Endothelial cell of umbilical vein (primary cell): Measurements from ENCODE around the gene NXPH4. TPM values are rescaled to one million over a fixed set of nuclear protein-coding genes. Genes with fewer than 3 reads are reported as not detected.

Experiments
- BruUV-seq: library from RNA; stranded (reverse); fragments of 400-500 nt; replicated peaks from 2 replicates; lab custom pipeline; 2021; lab: Mats Ljungman, UMichigan
- CTCF ChIA-PET: fragments of 300-600, 350-600 bp; sonication (Branson Sonifier 250); formaldehyde crosslinking; loops from one replicate; lab custom pipeline; 2021; ENCODE audit warnings: antibody characterized with exemption, inconsistent platforms; lab: Charles Lee
- POLR2A ChIA-PET: fragments of 300-600, 350-600 bp; sonication (Branson Sonifier 250); formaldehyde crosslinking; loops from one replicate; lab custom pipeline; 2021; ENCODE audit warnings: antibody characterized with exemption, inconsistent platforms; lab: Charles Lee
- DNase-seq: peaks from one replicate; pipeline ENCODE4 v3.0.0-alpha.2; 2011; ENCODE audit warnings: low read depth, low spot score
- FAIRE-seq: peaks from 2 replicates; lab custom pipeline; 2011; peaks lifted over from hg19 to GRCh38; lab: Jason Lieb, UNC
- H2AFZ ChIP-seq: 2 replicates; pipeline ENCODE4 v1.6.0; 2012; ENCODE audit warnings: low read depth, low read length, control low read depth, inconsistent platforms
- H3K27ac ChIP-seq: 2 replicates; pipeline ENCODE4 v1.5.1; 2011; ENCODE audit warnings: low read depth, mild to moderate bottlenecking, control low read depth, low read length, moderate library complexity; ENCODE audit not compliant: insufficient read depth
- H3K27me3 ChIP-seq, 2 experiments: 2 replicates each; pipeline versions ENCODE4 v1.6.0 to v1.6.1; 2011; ENCODE audit warnings: low read length in 2 of 2, mixed read lengths in 1 of 2; ENCODE audit not compliant: control insufficient read depth in 2 of 2, insufficient read depth in 2 of 2
- H3K36me3 ChIP-seq, 2 experiments: 2 replicates in 1 of 2; 3 replicates in 1 of 2; pipeline ENCODE4 v1.5.1; 2011; ENCODE audit warnings: low read length in 2 of 2, mild to moderate bottlenecking in 1 of 2, moderate library complexity in 1 of 2; ENCODE audit not compliant: control insufficient read depth in 2 of 2, insufficient read depth in 2 of 2; ENCODE audit errors: extremely low read depth in 1 of 2
- H3K4me1 ChIP-seq: 3 replicates; pipeline ENCODE4 v1.5.1; 2011; ENCODE audit warnings: mild to moderate bottlenecking, low read length; ENCODE audit not compliant: control insufficient read depth, insufficient read depth; ENCODE audit errors: extremely low read depth
- H3K4me2 ChIP-seq: 2 replicates; pipeline ENCODE4 v1.6.1; 2011; ENCODE audit warnings: low read length, control low read depth, mixed read lengths; ENCODE audit not compliant: insufficient read depth
- H3K4me3 ChIP-seq, 3 experiments: fragments of 200-600 bp in 1 of 3; sonication (generic), shearing (Covaris generic) in 1 of 3; replicated peaks in 1 of 3; 2 replicates each; pipeline ENCODE4 v1.5.1; 2011 to 2016; ENCODE audit warnings: control low read depth in 3 of 3, low read length in 3 of 3, mild to moderate bottlenecking in 2 of 3, inconsistent platforms in 1 of 3, low read depth in 1 of 3, moderate library complexity in 1 of 3; ENCODE audit not compliant: insufficient read depth in 1 of 3
- H3K79me2 ChIP-seq: 2 replicates; pipeline ENCODE4 v1.6.0; 2012; ENCODE audit warnings: low read length, inconsistent platforms; ENCODE audit not compliant: control insufficient read depth, insufficient read depth
- H3K9ac ChIP-seq: replicated peaks from 2 replicates; pipeline ENCODE3; 2011; ENCODE audit warnings: low read length, control low read depth; ENCODE audit not compliant: insufficient read depth; ENCODE audit errors: extremely low read depth
- H3K9me1 ChIP-seq: replicated peaks from 3 replicates; pipeline ENCODE4 v1.6.0; 2011; ENCODE audit warnings: mild to moderate bottlenecking, low read length; ENCODE audit not compliant: control insufficient read depth, insufficient read depth; ENCODE audit errors: extremely low read depth
- H3K9me3 ChIP-seq: replicated peaks from 2 replicates; pipeline ENCODE4 v1.5.1; 2012; ENCODE audit warnings: low read length, inconsistent platforms; ENCODE audit not compliant: control insufficient read depth, insufficient read depth
- H4K20me1 ChIP-seq: replicated peaks from 2 replicates; pipeline ENCODE3; 2011; ENCODE audit warnings: mild to moderate bottlenecking, low read length; ENCODE audit not compliant: control insufficient read depth, insufficient read depth; ENCODE audit errors: extremely low read depth
- EZH2 ChIP-seq: IDR thresholded peaks from 2 replicates; pipeline ENCODE4 v1.6.1; 2012; ENCODE audit warnings: borderline replicate concordance, low read depth, mild to moderate bottlenecking, moderate library complexity, low read length, inconsistent platforms; ENCODE audit not compliant: severe bottlenecking
- FOS ChIP-seq: IDR thresholded peaks from 2 replicates; pipeline ENCODE4 v1.6.1; 2011; ENCODE audit warnings: mild to moderate bottlenecking, low read length, moderate library complexity, borderline replicate concordance; ENCODE audit not compliant: insufficient read depth
- GATA2 ChIP-seq: IDR thresholded peaks from 2 replicates; pipeline ENCODE4 v1.7.0; 2011; ENCODE audit warnings: low read depth, mild to moderate bottlenecking, moderate library complexity, mixed read lengths, low read length; ENCODE audit not compliant: insufficient read length, insufficient read depth
- JUN ChIP-seq: IDR thresholded peaks from 2 replicates; pipeline ENCODE4 v1.6.1; 2011; ENCODE audit warnings: borderline replicate concordance, low read depth; ENCODE audit not compliant: insufficient read length, insufficient read depth
- MAX ChIP-seq: IDR thresholded peaks from 2 replicates; pipeline ENCODE4 v1.6.1; 2011; ENCODE audit not compliant: insufficient read depth, insufficient read length
- POLR2A ChIP-seq: IDR thresholded peaks from 2 replicates; pipeline ENCODE4 v1.6.1; 2012; ENCODE audit warnings: low read depth, mild to moderate bottlenecking, control low read depth, low read length
- POLR2AphosphoS5 ChIP-seq: IDR thresholded peaks from 2 replicates; pipeline ENCODE4 v1.6.1; 2012; ENCODE audit warnings: low read depth, mild to moderate bottlenecking, control low read depth, low read length, moderate library complexity; ENCODE audit not compliant: insufficient read depth
- dilution Hi-C: fragments of 300-500 bp; cut with MboI; formaldehyde crosslinking; loops from one replicate; pipeline ENCODE4 v1.15.0; 2019; ENCODE audit warnings: low sequenced_read_pairs; ENCODE audit not compliant: extremely low pct_ligation_motif_present
- intact Hi-C: fragments of 100-400 bp; cut with micrococcal nuclease; formaldehyde crosslinking; loops from one replicate; pipeline ENCODE4 v1.10.0; 2022
- polyA plus RNA-seq, 4 experiments: library from polyadenylated mRNA; depleted of rRNA in 3 of 4; stranded (reverse) in 3 of 4; unstranded in 1 of 4; fragments of >200 nt; gene quantifications; 2 replicates each; pipeline versions ENCODE4 v1.2.1 to v1.2.3, GENCODE V29; 2011 to 2012; ENCODE audit warnings: missing spikeins in 1 of 4
- total RNA-seq: library from RNA; stranded (reverse); gene quantifications from 2 replicates; pipeline ENCODE4 v1.2.3, GENCODE V29; 2021

NXPH4 gene
- total and polyA plus RNA-seq, 2 donors (not counting 3 experiments of a cell fraction or from before 2014, with no cell fraction given), result 0.07 TPM; not detected in 1

GRCh38 chr12:57193706-57194245 is 22.8 kb upstream of the NXPH4 start:
- no peaks in the 10 kb centered on the region for H3K4me1 ChIP-seq
- no peaks in the 10 kb centered on the region for H3K36me3 ChIP-seq
- dilution Hi-C loops, result no loop called here
- no peak overlapping the region for H3K9ac ChIP-seq
- ChIA-PET CTCF (interaction anchor here (1.1 kb wide), 1 partner anchor 11 kb away, joined by 3 read pairs; no protein-coding TSS in a partner anchor), POLR2A (no interaction called here)
- no peaks in the 10 kb centered on the region for H3K9me1 ChIP-seq
- no peak overlapping the region for H3K4me3 ChIP-seq
- no peak for FAIRE-seq
- no peak overlapping the region for H3K4me2 ChIP-seq
- H3K27ac ChIP-seq, result no peak overlapping the region
- TF ChIP-seq EZH2, result no peak
- TF ChIP-seq GATA2, result no peak
- TF ChIP-seq FOS, result no peak
- TF ChIP-seq JUN, result no peak
- TF ChIP-seq MAX, result no peak
- TF ChIP-seq POLR2AphosphoS5, result no peak
- no peak for TF ChIP-seq POLR2A
- H2AFZ ChIP-seq, result no peak overlapping the region
- no peaks in the 10 kb centered on the region for H3K27me3 ChIP-seq
- DNase-seq, result no peak
- no TSS peak for BruUV-seq
- H4K20me1 ChIP-seq, result no peaks in the 10 kb centered on the region
- no peaks in the 10 kb centered on the region for H3K79me2 ChIP-seq
- intact Hi-C loops, result no loop called here
- H3K9me3 ChIP-seq, result no peaks in the 10 kb centered on the region

GRCh38 chr12:57194253-57194652 is 22.3 kb upstream of the NXPH4 start:
- dilution Hi-C loops, result no loop called here
- Histone ChIP-seq H3K9ac (no peak overlapping the region), H3K4me3 (no peak overlapping the region), H3K36me3 (no peaks in the 10 kb centered on the region), H4K20me1 (no peaks in the 10 kb centered on the region), H3K27me3 (no peaks in the 10 kb centered on the region), H3K79me2 (no peaks in the 10 kb centered on the region), H2AFZ (no peak overlapping the region), H3K9me1 (no peaks in the 10 kb centered on the region), H3K27ac (no peak overlapping the region), H3K4me2 (no peak overlapping the region), H3K4me1 (no peaks in the 10 kb centered on the region), H3K9me3 (no peaks in the 10 kb centered on the region)
- DNase-seq (no peak), FAIRE-seq (no peak)
- ChIA-PET POLR2A (no interaction called here), CTCF (interaction anchor here (0.9 to 1.1 kb wide), 3 partner anchors 11 to 70 kb away, joined by 3 to 4 read pairs (median 3); no protein-coding TSS in a partner anchor)
- TF ChIP-seq POLR2A, result no peak
- no peak for TF ChIP-seq GATA2
- TF ChIP-seq FOS, result no peak
- no peak for TF ChIP-seq JUN
- TF ChIP-seq EZH2, result no peak
- TF ChIP-seq POLR2AphosphoS5, result no peak
- BruUV-seq, result no TSS peak
- intact Hi-C loops, result no loop called here
